ENCODE data around the gene TULP1. TPM values are rescaled to one million over a fixed set of nuclear protein-coding genes. Genes with fewer than 3 reads are reported as not detected.
"Not testable (repeated sequence)": the region's sequence is repeated elsewhere in the genome, so short reads cannot be mapped to it uniquely, and the experiment has no call there.

The TULP1 gene
- total and polyA plus RNA-seq, 5 donors from 2014 or later: not detected

- H3K4me1 Mint-ChIP-seq: peaks cover 0 to 5% (median 2%) of the 10 kb centered on the region in 4 donors
- H3K9me3 Mint-ChIP-seq: peaks cover 0 to 14% (median 1%) of the 10 kb centered on the region in 7 donors
- no peak overlapping the region for H3K4me3 Mint-ChIP-seq
- Histone ChIP-seq H3K4me1 (ENCODE audit: control insufficient read depth, insufficient read depth, low read length, poor library complexity, severe bottlenecking) (no peaks in the 10 kb centered on the region), H3K9me3 (ENCODE audit: control insufficient read depth in 2 of 2, low read length in 2 of 2) (peaks cover 9 to 13% of the 10 kb centered on the region in 2 experiments), H3K36me3 (ENCODE audit: control insufficient read depth, insufficient read depth, low read length) (no peaks in the 10 kb centered on the region), H3K4me3 (ENCODE audit: low read depth, low read length) (no peak overlapping the region), H3K27ac (ENCODE audit: insufficient read depth, low read length, poor library complexity, severe bottlenecking) (no peak overlapping the region), H3K27me3 (ENCODE audit: control insufficient read depth, insufficient read depth, low read length) (peaks cover 2% of the 10 kb centered on the region)
- ATAC-seq (ENCODE audit: low read depth in 2 of 2) (no peak), DNase-seq (no peak)
- no peak overlapping the region for H3K27ac Mint-ChIP-seq
- peaks cover 30% of the 10 kb centered on the region for H3K27me3 Mint-ChIP-seq
- no peaks in the 10 kb centered on the region for H3K36me3 Mint-ChIP-seq
Measured at GRCh38 chr6:35550437-35550836, 37.7 kb upstream of the TULP1 start.

- Mint-ChIP-seq H3K4me3 (no peak overlapping the region), H3K27ac (no peak overlapping the region), H3K4me1 (peaks cover 0 to 5% (median 3%) of the 10 kb centered on the region in 4 donors), H3K27me3 (peaks cover 34% of the 10 kb centered on the region), H3K36me3 (no peaks in the 10 kb centered on the region), H3K9me3 (peaks cover 0 to 14% (median 1%) of the 10 kb centered on the region in 7 donors)
- Histone ChIP-seq H3K4me3 (ENCODE audit: low read depth, low read length) (no peak overlapping the region), H3K9me3 (ENCODE audit: control insufficient read depth in 2 of 2, low read length in 2 of 2) (peaks cover 9 to 13% of the 10 kb centered on the region in 2 experiments), H3K27ac (ENCODE audit: insufficient read depth, low read length, poor library complexity, severe bottlenecking) (no peak overlapping the region), H3K36me3 (ENCODE audit: control insufficient read depth, insufficient read depth, low read length) (no peaks in the 10 kb centered on the region), H3K27me3 (ENCODE audit: control insufficient read depth, insufficient read depth, low read length) (peaks cover 2% of the 10 kb centered on the region), H3K4me1 (ENCODE audit: control insufficient read depth, insufficient read depth, low read length, poor library complexity, severe bottlenecking) (no peaks in the 10 kb centered on the region)
- ATAC-seq (ENCODE audit: low read depth in 2 of 2) (no peak), DNase-seq (no peak)
Measured at GRCh38 chr6:35547676-35548075, 35.0 kb upstream of the TULP1 start.

- H3K36me3 ChIP-seq (ENCODE audit: control insufficient read depth, insufficient read depth, low read length): no peaks in the 10 kb centered on the region
- peaks cover 1% of the 10 kb centered on the region for H3K27me3 ChIP-seq (ENCODE audit: control insufficient read depth, insufficient read depth, low read length)
- H3K27ac ChIP-seq (ENCODE audit: insufficient read depth, low read length, poor library complexity, severe bottlenecking): no peak overlapping the region
- H3K9me3 ChIP-seq (ENCODE audit: control insufficient read depth in 2 of 2, low read length in 2 of 2): peaks cover 3 to 4% of the 10 kb centered on the region in 2 experiments
- H3K4me3 Mint-ChIP-seq: no peak overlapping the region
- ATAC-seq (ENCODE audit: low read depth in 2 of 2) (no peak), DNase-seq (no peak)
- H3K9me3 Mint-ChIP-seq: peaks cover 0 to 12% (median 1%) of the 10 kb centered on the region in 7 donors
- H3K27ac Mint-ChIP-seq: no peak overlapping the region
- no peak overlapping the region for H3K4me3 ChIP-seq (ENCODE audit: low read depth, low read length)
- peaks cover 13% of the 10 kb centered on the region for H3K27me3 Mint-ChIP-seq
- no peaks in the 10 kb centered on the region for H3K36me3 Mint-ChIP-seq
- no peaks in the 10 kb centered on the region for H3K4me1 ChIP-seq (ENCODE audit: control insufficient read depth, insufficient read depth, low read length, poor library complexity, severe bottlenecking)
- peaks cover 0 to 3% (median 0%) of the 10 kb centered on the region in 4 donors for H3K4me1 Mint-ChIP-seq
Measured at GRCh38 chr6:35544769-35545361, 32.2 kb upstream of the TULP1 start.

GRCh38 chr6:35543459-35544193 lies 30.9 kb upstream of the TULP1 start:
- Mint-ChIP-seq H3K27me3 (peaks cover 9% of the 10 kb centered on the region), H3K36me3 (no peaks in the 10 kb centered on the region), H3K4me3 (no peak overlapping the region), H3K9me3 (peaks cover 0 to 8% (median 2%) of the 10 kb centered on the region in 7 donors), H3K4me1 (peaks cover 0 to 3% (median 0%) of the 10 kb centered on the region in 4 donors), H3K27ac (no peak overlapping the region)
- Histone ChIP-seq H3K27ac (ENCODE audit: insufficient read depth, low read length, poor library complexity, severe bottlenecking) (no peak overlapping the region), H3K4me1 (ENCODE audit: control insufficient read depth, insufficient read depth, low read length, poor library complexity, severe bottlenecking) (no peaks in the 10 kb centered on the region), H3K9me3 (ENCODE audit: control insufficient read depth in 2 of 2, low read length in 2 of 2) (no peaks in the 10 kb centered on the region), H3K4me3 (ENCODE audit: low read depth, low read length) (no peak overlapping the region), H3K36me3 (ENCODE audit: control insufficient read depth, insufficient read depth, low read length) (no peaks in the 10 kb centered on the region), H3K27me3 (ENCODE audit: control insufficient read depth, insufficient read depth, low read length) (no peaks in the 10 kb centered on the region)
- DNase-seq (peak in 1 of 3 donors; percentile 17), ATAC-seq (ENCODE audit: low read depth in 2 of 2) (no peak)

GRCh38 chr6:35541836-35542235 lies 29.1 kb upstream of the TULP1 start:
- no peak for ATAC-seq (ENCODE audit: low read depth in 2 of 2)

GRCh38 chr6:35539223-35539622 lies 26.5 kb upstream of the TULP1 start:
- no peaks in the 10 kb centered on the region for H3K27me3 ChIP-seq (ENCODE audit: control insufficient read depth, insufficient read depth, low read length)
- H3K4me1 ChIP-seq (ENCODE audit: control insufficient read depth, insufficient read depth, low read length, poor library complexity, severe bottlenecking): no peaks in the 10 kb centered on the region
- Mint-ChIP-seq H3K27ac (peak overlapping the region in 1 of 3 donors; percentile 60), H3K4me1 (peaks cover 0 to 6% (median 0%) of the 10 kb centered on the region in 4 donors), H3K9me3 (peaks cover 0 to 8% (median 2%) of the 10 kb centered on the region in 7 donors), H3K4me3 (no peak overlapping the region), H3K36me3 (no peaks in the 10 kb centered on the region), H3K27me3 (peaks cover 4% of the 10 kb centered on the region)
- H3K27ac ChIP-seq (ENCODE audit: insufficient read depth, low read length, poor library complexity, severe bottlenecking): no peak overlapping the region
- ATAC-seq (ENCODE audit: low read depth in 2 of 2) (no peak), DNase-seq (no peak)
- no peaks in the 10 kb centered on the region for H3K9me3 ChIP-seq (ENCODE audit: control insufficient read depth in 2 of 2, low read length in 2 of 2)
- H3K36me3 ChIP-seq (ENCODE audit: control insufficient read depth, insufficient read depth, low read length): no peaks in the 10 kb centered on the region
- H3K4me3 ChIP-seq (ENCODE audit: low read depth, low read length): no peak overlapping the region

More at GRCh38 chr6:35541836-35542235, 29.1 kb upstream of the TULP1 start:
- Mint-ChIP-seq H3K36me3 (no peaks in the 10 kb centered on the region), H3K9me3 (peaks cover 0 to 8% (median 2%) of the 10 kb centered on the region in 7 donors), H3K4me1 (peaks cover 0 to 3% (median 0%) of the 10 kb centered on the region in 4 donors), H3K4me3 (no peak overlapping the region), H3K27me3 (peaks cover 9% of the 10 kb centered on the region), H3K27ac (no peak overlapping the region)
- Histone ChIP-seq H3K27ac (ENCODE audit: insufficient read depth, low read length, poor library complexity, severe bottlenecking) (no peak overlapping the region), H3K4me3 (ENCODE audit: low read depth, low read length) (no peak overlapping the region), H3K4me1 (ENCODE audit: control insufficient read depth, insufficient read depth, low read length, poor library complexity, severe bottlenecking) (no peaks in the 10 kb centered on the region), H3K36me3 (ENCODE audit: control insufficient read depth, insufficient read depth, low read length) (no peaks in the 10 kb centered on the region), H3K27me3 (ENCODE audit: control insufficient read depth, insufficient read depth, low read length) (no peaks in the 10 kb centered on the region), H3K9me3 (ENCODE audit: control insufficient read depth in 2 of 2, low read length in 2 of 2) (no peaks in the 10 kb centered on the region)
- DNase-seq: no peak

- H3K27ac ChIP-seq (ENCODE audit: insufficient read depth, low read length, poor library complexity, severe bottlenecking); H3K36me3 Mint-ChIP-seq; H3K9me3 ChIP-seq (ENCODE audit: control insufficient read depth in 2 of 2, low read length in 2 of 2); H3K4me3 ChIP-seq (ENCODE audit: low read depth, low read length); H3K4me1 Mint-ChIP-seq; DNase-seq; H3K4me1 ChIP-seq (ENCODE audit: control insufficient read depth, insufficient read depth, low read length, poor library complexity, severe bottlenecking); H3K4me3 Mint-ChIP-seq; ATAC-seq (ENCODE audit: low read depth in 2 of 2); H3K27me3 Mint-ChIP-seq; H3K27ac Mint-ChIP-seq; H3K36me3 ChIP-seq (ENCODE audit: control insufficient read depth, insufficient read depth, low read length); H3K9me3 Mint-ChIP-seq; H3K27me3 ChIP-seq (ENCODE audit: control insufficient read depth, insufficient read depth, low read length): not testable (repeated sequence)
Measured at GRCh38 chr6:35535847-35536246, 23.2 kb upstream of the TULP1 start.

Measured in CD4-positive, CD25-positive, alpha-beta regulatory T cell (primary cell).